ENCODE measurements around the gene IL6R. TPM values are rescaled to one million over a fixed set of nuclear protein-coding genes. Genes with fewer than 3 reads are reported as not detected.

The IL6R gene
- total RNA-seq, 4 donors from 2014 or later: 271 to 435 (median 367) TPM

DNA sequence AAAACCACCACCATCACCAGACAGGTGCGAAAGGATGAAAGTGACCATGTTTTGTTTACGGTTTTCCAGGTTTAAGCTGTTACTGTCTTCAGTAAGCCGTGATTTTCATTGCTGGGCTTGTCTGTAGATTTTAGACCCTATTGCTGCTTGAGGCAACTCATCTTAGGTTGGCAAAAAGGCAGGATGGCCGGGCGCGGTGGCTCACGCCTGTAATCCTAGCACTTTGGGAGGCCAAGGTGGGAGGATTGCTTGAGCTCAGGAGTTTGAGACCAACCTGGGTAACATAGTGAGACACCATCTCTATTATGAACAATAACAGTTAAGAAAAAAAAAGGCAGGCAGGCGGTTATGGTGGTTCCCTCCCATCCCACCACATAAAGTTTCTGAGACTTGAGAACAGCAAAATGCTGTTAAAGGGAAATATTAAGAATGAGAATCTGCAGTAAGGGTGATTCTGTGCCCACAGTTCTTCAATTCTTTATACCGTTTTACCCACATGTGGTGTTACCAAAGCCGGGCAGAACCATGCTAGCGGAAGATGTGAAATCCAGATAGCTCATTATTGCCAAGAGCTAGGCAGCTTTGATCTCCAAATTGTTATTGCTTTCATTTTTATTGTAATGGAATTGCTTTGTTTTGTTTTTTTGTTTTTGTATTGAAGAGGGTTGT lies 62.4 kb downstream of the IL6R start:
- Histone ChIP-seq H3K4me1 (peaks cover 0 to 4% of the 10 kb centered on the region in 2 donors), H3K9me3 (no peaks in the 10 kb centered on the region), H3K27ac (no peak overlapping the region), H3K27me3 (no peaks in the 10 kb centered on the region), H3K4me3 (no peak overlapping the region), H3K36me3 (peaks cover 0 to 42% of the 10 kb centered on the region in 2 donors)
- in situ Hi-C loops (cut with MboI; ENCODE audit: low sequenced_read_pairs in 4 of 4): no loop called here
- intact Hi-C loops (cut with DNase I; ENCODE audit: low total_unique reads): no loop called here
- TF ChIP-seq, protein P1, sequence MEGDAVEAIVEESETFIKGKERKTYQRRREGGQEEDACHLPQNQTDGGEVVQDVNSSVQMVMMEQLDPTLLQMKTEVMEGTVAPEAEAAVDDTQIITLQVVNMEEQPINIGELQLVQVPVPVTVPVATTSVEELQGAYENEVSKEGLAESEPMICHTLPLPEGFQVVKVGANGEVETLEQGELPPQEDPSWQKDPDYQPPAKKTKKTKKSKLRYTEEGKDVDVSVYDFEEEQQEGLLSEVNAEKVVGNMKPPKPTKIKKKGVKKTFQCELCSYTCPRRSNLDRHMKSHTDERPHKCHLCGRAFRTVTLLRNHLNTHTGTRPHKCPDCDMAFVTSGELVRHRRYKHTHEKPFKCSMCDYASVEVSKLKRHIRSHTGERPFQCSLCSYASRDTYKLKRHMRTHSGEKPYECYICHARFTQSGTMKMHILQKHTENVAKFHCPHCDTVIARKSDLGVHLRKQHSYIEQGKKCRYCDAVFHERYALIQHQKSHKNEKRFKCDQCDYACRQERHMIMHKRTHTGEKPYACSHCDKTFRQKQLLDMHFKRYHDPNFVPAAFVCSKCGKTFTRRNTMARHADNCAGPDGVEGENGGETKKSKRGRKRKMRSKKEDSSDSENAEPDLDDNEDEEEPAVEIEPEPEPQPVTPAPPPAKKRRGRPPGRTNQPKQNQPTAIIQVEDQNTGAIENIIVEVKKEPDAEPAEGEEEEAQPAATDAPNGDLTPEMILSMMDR (IDR thresholded peaks at IDR 0.05 in 4 of 5, conservative IDR thresholded peaks at IDR 0.05 in 1 of 5): no peak
- TF ChIP-seq POLR2A (IDR thresholded peaks at IDR 0.05): no peak
- ATAC-seq (no peak), DNase-seq (no peak)

DNA sequence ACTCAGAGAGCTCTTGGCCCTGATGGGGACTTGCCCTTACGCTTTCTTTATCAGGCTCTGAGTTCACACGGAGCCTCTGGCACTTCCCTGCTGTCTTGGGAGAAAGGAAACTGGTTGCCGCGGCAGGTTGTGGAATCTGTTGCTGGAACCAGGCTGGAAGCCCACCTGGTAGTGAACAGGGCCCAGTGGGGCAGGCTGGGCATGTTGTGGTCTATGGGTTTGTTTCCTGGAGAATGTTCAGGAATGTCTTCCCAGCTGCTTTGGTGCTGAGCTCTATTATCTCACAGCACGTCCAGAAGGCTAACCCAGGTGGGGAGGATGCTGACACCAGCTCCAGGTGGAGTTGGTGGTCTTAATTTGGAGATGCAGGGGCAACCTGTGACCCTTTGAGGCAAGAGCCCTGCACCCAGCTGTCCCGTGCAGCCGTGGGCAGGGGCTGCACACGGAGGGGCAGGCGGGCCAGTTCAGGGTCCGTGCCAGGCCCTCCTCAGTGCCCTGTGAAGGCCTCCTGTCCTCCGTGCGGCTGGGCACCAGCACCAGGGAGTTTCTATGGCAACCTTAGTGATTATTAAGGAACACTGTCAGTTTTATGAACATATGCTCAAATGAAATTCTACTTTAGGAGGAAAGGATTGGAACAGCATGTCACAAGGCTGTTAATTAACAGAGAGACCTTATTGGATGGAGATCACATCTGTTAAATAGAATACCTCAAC lies 63.5 kb downstream of the IL6R start:
- Histone ChIP-seq H3K4me1 (no peaks in the 10 kb centered on the region), H3K4me3 (no peak overlapping the region), H3K9me3 (no peaks in the 10 kb centered on the region), H3K27ac (no peak overlapping the region), H3K36me3 (peaks cover 0 to 42% of the 10 kb centered on the region in 2 donors), H3K27me3 (no peaks in the 10 kb centered on the region)
- intact Hi-C loops (cut with DNase I; ENCODE audit: low total_unique reads): no loop called here
- ATAC-seq: no peak
- in situ Hi-C loops (cut with MboI; ENCODE audit: low sequenced_read_pairs in 4 of 4): no loop called here
- no peak for TF ChIP-seq POLR2A (IDR thresholded peaks at IDR 0.05)
- TF ChIP-seq, protein P1 (IDR thresholded peaks at IDR 0.05 in 4 of 5, conservative IDR thresholded peaks at IDR 0.05 in 1 of 5): no peak
- DNase-seq: no peak

DNA sequence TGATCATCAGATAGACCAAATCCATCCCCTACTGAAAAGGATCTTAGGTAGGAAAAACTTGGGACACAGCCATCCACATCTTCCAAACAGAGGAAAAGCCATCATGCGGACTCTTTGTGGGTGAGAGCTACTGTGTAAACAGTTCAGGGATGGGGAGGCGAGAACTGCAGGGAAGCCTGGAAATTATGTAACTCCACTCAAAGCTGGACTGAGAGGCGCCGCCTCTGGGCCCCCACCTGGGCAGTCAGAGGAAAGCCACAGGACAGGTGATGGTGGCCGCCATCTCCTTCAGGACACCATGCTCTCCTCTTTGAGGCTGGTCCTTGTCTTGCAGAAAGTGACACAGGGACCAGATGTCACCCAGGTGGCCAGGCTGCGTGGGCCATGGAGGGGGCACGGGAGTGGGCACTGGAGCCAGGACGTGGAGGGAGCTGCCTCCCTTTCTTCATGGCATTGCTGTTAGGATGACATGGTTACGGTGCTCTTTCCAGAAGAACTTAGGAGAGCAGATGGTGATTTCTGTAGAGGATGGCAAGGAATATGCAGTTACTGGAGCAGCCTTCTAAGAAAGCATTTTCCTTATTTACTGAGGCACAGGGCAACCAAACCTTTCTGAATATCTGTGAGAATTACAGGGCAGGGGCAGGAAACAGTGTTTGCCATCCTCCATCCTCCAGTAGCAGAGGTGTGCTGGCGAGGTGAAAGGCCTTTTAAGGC lies 64.9 kb downstream of the IL6R start:
- DNase-seq: no peak
- ATAC-seq: peak in 1 of 2 donors; percentile 22
- no peaks in the 10 kb centered on the region for H3K4me1 ChIP-seq
- intact Hi-C loops (cut with DNase I; ENCODE audit: low total_unique reads) (no loop called here), in situ Hi-C loops (cut with MboI; ENCODE audit: low sequenced_read_pairs in 4 of 4) (no loop called here)
- H3K4me3 ChIP-seq: no peak overlapping the region
- H3K9me3 ChIP-seq: no peaks in the 10 kb centered on the region
- peaks cover 0 to 33% of the 10 kb centered on the region in 2 donors for H3K36me3 ChIP-seq
- no peak overlapping the region for H3K27ac ChIP-seq
- no peaks in the 10 kb centered on the region for H3K27me3 ChIP-seq
- TF ChIP-seq, protein P1 (IDR thresholded peaks at IDR 0.05 in 4 of 5, conservative IDR thresholded peaks at IDR 0.05 in 1 of 5): no peak
- TF ChIP-seq POLR2A (IDR thresholded peaks at IDR 0.05): no peak

DNA sequence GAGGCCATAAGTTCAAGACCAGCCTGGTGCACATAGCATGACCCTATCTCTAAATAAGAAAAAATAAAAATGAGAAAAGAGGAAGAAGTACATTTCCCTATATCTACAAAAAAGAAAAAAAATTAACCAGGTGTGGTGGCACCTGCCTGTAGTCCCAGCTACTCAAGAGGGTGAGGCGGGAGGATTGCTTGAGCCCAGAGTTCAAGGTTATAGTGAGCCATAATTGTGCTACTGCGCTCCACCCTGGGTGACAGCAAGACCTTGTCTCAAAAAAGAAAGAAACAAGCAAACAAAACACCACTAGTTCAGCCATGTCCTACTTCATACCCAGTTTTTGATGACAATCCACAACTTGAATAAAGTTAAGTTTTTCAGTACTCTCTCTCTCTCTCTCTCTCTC lies 66.2 kb downstream of the IL6R start:
- in situ Hi-C loops (cut with MboI; ENCODE audit: low sequenced_read_pairs in 4 of 4): no loop called here
- H3K4me3 ChIP-seq: no peak overlapping the region
- no peak overlapping the region for H3K27ac ChIP-seq
- no peak for DNase-seq
- TF ChIP-seq, protein P1 (IDR thresholded peaks at IDR 0.05 in 4 of 5, conservative IDR thresholded peaks at IDR 0.05 in 1 of 5): no peak
- TF ChIP-seq POLR2A (IDR thresholded peaks at IDR 0.05): no peak
- intact Hi-C loops (cut with DNase I; ENCODE audit: low total_unique reads): no loop called here
- no peaks in the 10 kb centered on the region for H3K4me1 ChIP-seq
- peak in 1 of 2 donors; percentile 2 for ATAC-seq
- H3K9me3 ChIP-seq: no peaks in the 10 kb centered on the region
- peaks cover 0 to 20% of the 10 kb centered on the region in 2 donors for H3K36me3 ChIP-seq
- no peaks in the 10 kb centered on the region for H3K27me3 ChIP-seq
